Prostate gland (tissue), 2 donors: ENCODE data around the gene PKMYT1. TPM values are rescaled to one million over a fixed set of nuclear protein-coding genes. Genes with fewer than 3 reads are reported as not detected.

Experiments used
- DNase-seq: peaks from one replicate; pipeline ENCODE4 v3.0.0-alpha.2; 2019; ENCODE audit warnings: low spot score
- H3K27ac ChIP-seq, 2 donors: fragments of 200-600 bp; sonication (generic); 2 replicates each; pipeline ENCODE4 v1.5.1; 2017 to 2019
- H3K27me3 ChIP-seq: fragments of 200-600 bp; sonication (generic); replicated peaks from 2 replicates; pipeline ENCODE4 v1.5.1; 2019; ENCODE audit not compliant: insufficient read depth
- H3K36me3 ChIP-seq, 2 donors: fragments of 200-600 bp; sonication (generic); 1 replicate in 1 of 2; 2 replicates in 1 of 2; pipeline versions ENCODE4 v1.5.1 to v1.8.1; 2017 to 2019
- H3K4me1 ChIP-seq: fragments of 200-600 bp; sonication (generic); replicated peaks from 2 replicates; pipeline ENCODE4 v1.5.1; 2019
- H3K4me3 ChIP-seq, 2 donors: fragments of 200-600 bp; sonication (generic); 2 replicates each; pipeline ENCODE4 v1.5.1; 2017 to 2019
- H3K9me3 ChIP-seq: fragments of 200-600 bp; sonication (generic); 2 replicates; pipeline ENCODE4 v1.5.1; 2017
- POLR2A ChIP-seq: fragments of 450-650 bp; IDR thresholded peaks from one replicate; pipeline ENCODE4 v1.6.1; 2016; ENCODE audit warnings: antibody characterized with exemption, mild to moderate bottlenecking
- POLR2AphosphoS5 ChIP-seq: sonication (generic); formaldehyde crosslinking; IDR thresholded peaks from one replicate; pipeline ENCODE4 v1.6.1; 2017; ENCODE audit warnings: antibody characterized with exemption
- WGBS: methylation state at CpG from one replicate; pipeline ENCODE4 v1.1.5; 2018; 5-methylcytosine and 5-hydroxymethylcytosine counted together
- intact Hi-C: fragments of 100-400 bp; cut with DNase I; formaldehyde crosslinking; loops from one replicate; pipeline ENCODE4 v1.14.2; 2022
- total RNA-seq, 2 donors: library from RNA; depleted of rRNA; stranded (reverse); fragments of >200 nt; gene quantifications; one replicate each; pipeline ENCODE4 v1.1.0, GENCODE V29; 2016
- TF ChIP-seq, protein P1 (sequence below), 4 experiments: fragments of 200-600 bp in 2 of 4; fragments of 450-650 bp in 2 of 4; sonication (generic) in 2 of 4; IDR thresholded peaks; 1 replicate in 3 of 4; 2 replicates in 1 of 4; pipeline ENCODE4 v1.5.1; 2016 to 2019; ENCODE audit warnings: antibody characterized with exemption in 4 of 4, mild to moderate bottlenecking in 2 of 4, moderate library complexity in 2 of 4

PKMYT1 gene
- total RNA-seq, 2 donors from 2014 or later, result 4.1 to 25.5 TPM

DNA sequence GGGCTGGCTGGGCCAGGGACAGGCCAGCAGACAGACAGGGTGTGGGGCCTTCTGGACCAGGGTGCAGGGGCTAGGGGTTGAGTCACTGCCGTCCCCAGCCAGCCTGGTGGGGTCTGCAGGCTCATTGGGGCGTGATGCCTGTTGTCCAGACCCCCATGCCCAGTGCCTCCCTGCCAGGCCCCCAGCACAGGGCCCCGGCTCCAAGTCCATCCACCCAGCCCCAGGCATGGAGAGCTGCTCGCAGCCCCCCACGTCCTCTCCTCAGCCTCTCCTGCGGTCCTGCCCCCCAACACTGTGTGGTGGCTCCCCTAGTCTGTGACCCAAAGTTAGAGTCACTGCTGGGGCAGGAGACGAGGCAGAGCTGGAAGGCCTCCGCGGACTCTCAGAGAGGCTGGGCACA, 7.0 kb upstream of the PKMYT1 start:
- no peak for TF ChIP-seq POLR2AphosphoS5
- TF ChIP-seq, protein P1, sequence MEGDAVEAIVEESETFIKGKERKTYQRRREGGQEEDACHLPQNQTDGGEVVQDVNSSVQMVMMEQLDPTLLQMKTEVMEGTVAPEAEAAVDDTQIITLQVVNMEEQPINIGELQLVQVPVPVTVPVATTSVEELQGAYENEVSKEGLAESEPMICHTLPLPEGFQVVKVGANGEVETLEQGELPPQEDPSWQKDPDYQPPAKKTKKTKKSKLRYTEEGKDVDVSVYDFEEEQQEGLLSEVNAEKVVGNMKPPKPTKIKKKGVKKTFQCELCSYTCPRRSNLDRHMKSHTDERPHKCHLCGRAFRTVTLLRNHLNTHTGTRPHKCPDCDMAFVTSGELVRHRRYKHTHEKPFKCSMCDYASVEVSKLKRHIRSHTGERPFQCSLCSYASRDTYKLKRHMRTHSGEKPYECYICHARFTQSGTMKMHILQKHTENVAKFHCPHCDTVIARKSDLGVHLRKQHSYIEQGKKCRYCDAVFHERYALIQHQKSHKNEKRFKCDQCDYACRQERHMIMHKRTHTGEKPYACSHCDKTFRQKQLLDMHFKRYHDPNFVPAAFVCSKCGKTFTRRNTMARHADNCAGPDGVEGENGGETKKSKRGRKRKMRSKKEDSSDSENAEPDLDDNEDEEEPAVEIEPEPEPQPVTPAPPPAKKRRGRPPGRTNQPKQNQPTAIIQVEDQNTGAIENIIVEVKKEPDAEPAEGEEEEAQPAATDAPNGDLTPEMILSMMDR (IDR thresholded peaks at IDR 0.05), result no peak
- TF ChIP-seq POLR2A, result no peak
- 79% methylated on average over 9 of the region's 9 CpGs for WGBS
- DNase-seq, result no peak
- no peaks in the 10 kb centered on the region for H3K27me3 ChIP-seq
- intact Hi-C loops, result no loop called here
- no peak overlapping the region for H3K27ac ChIP-seq
- H3K9me3 ChIP-seq, result no peaks in the 10 kb centered on the region
- H3K36me3 ChIP-seq, result no peaks in the 10 kb centered on the region
- H3K4me3 ChIP-seq, result no peak overlapping the region
- no peaks in the 10 kb centered on the region for H3K4me1 ChIP-seq

DNA sequence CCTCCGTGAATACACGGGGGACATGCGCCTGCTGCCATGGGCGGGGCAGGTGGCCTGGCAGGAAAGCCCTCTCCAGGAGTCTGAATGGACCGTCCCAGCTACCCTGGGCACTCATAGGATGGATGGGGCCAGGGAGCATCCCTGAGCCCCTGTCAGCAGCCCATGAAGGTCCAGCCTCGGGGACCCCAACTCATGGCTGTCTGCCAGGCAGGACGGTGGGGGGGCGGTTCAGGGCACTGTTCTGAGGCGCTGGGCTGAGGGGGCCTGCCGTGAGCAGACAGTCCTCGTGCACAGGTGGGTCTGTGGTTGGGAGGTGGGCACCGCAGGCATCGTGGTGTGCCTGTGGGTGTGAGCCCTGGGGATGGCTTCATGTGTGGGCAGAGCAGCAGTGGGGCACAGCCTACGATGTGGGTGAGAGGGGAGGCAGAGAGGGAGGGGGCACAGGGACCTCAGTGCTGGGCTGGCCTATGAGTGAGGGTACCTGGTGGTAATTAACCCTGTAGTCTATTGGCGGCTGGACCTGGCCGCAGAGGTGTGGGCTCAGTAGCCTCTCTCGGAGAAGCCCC, 6.5 kb upstream of the PKMYT1 start:
- TF ChIP-seq POLR2A (no peak), POLR2AphosphoS5 (no peak)
- TF ChIP-seq, protein P1 (IDR thresholded peaks at IDR 0.05), result no peak

DNA sequence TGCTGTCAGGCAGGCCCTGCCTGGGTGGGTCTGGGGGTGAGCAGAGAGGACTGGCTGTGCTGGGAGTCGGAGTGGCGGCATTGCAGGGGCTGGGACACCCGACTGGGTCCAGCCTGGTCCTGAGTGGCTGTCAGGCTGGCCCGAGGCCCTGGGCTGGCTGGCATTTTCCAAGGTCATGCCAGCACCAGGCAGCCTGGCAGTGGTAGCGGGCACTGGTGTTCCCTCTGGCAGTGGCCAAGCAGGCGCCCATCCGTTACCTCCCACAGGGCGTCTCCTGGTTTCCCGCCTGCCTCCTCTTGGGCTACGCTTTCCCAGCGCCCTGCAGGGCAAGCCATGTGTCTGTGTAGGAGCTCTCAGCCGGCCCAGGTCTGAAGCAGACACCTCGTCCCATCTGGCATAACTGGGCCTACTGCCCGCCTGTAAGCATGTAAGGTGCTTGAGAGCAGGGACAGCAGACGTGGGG, 5.7 kb upstream of the PKMYT1 start:
- H3K4me3 ChIP-seq, result no peak overlapping the region
- H3K36me3 ChIP-seq, result no peaks in the 10 kb centered on the region
- no peaks in the 10 kb centered on the region for H3K4me1 ChIP-seq
- H3K27me3 ChIP-seq, result no peaks in the 10 kb centered on the region
- no peak for TF ChIP-seq POLR2A
- TF ChIP-seq, protein P1 (IDR thresholded peaks at IDR 0.05), result no peak
- TF ChIP-seq POLR2AphosphoS5, result no peak
- intact Hi-C loops, result no loop called here
- no peak overlapping the region for H3K27ac ChIP-seq
- no peaks in the 10 kb centered on the region for H3K9me3 ChIP-seq
- DNase-seq, result no peak
- 65% methylated on average over 13 of the region's 15 CpGs for WGBS

More for the DNA sequence above, 6.5 kb upstream of the PKMYT1 start:
- Histone ChIP-seq H3K4me3 (no peak overlapping the region), H3K36me3 (no peaks in the 10 kb centered on the region), H3K27ac (no peak overlapping the region), H3K4me1 (no peaks in the 10 kb centered on the region), H3K27me3 (no peaks in the 10 kb centered on the region), H3K9me3 (no peaks in the 10 kb centered on the region)
- no peak for DNase-seq
- WGBS, result 82% methylated on average over 13 of the region's 17 CpGs
- intact Hi-C loops, result no loop called here

DNA sequence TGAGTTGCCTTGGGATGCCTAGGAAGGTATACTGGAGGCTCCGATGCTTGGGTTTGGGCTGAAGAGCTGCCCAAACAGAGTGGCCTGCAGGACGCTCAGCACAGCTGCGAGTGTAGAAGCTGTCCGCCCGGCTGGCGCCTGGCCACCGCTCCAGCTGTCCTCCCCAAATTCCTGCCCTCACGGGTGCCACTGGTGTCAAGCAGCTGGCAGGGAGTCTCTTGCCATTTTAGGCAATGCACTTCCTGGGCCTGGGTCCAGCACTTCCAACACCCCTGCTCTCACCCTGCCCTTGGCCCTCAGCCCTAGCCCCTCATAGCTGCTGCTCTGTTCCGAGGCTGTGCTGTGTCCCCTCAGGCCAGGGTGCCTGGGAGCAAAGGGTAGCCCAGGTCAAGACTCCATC, 5.2 kb upstream of the PKMYT1 start:
- H3K9me3 ChIP-seq, result no peaks in the 10 kb centered on the region
- H3K4me1 ChIP-seq, result no peaks in the 10 kb centered on the region
- TF ChIP-seq, protein P1 (IDR thresholded peaks at IDR 0.05), result no peak
- TF ChIP-seq POLR2A (no peak), POLR2AphosphoS5 (no peak)
- no peaks in the 10 kb centered on the region for H3K27me3 ChIP-seq
- intact Hi-C loops, result no loop called here
- WGBS, result 38% methylated on average over 9 of the region's 9 CpGs
- H3K4me3 ChIP-seq, result no peak overlapping the region
- no peak for DNase-seq
- no peaks in the 10 kb centered on the region for H3K36me3 ChIP-seq
- H3K27ac ChIP-seq, result no peak overlapping the region

DNA sequence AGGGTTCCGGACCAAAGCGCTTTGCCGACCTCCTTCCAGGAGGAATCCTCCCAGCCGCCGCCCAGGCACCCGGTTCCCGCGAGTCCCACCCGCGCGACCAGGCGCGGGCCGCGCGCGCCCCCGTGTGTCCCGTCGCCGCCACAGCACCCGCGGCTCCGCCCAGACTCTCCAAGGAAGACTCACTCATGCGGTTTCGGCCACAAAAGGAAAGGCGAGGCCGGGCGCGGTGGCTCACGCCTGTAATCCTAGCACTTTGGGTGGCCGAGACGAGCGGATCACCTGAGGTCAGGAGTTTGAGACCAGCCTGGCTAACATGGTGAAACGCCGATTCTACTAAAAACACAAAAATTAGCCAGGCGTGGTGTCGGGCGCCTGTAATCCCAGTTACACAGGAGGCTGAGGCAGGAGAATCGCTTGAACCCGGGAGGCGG, 3.5 kb upstream of the PKMYT1 start:
- no peak overlapping the region for H3K4me3 ChIP-seq
- 12% methylated on average over 42 of the region's 42 CpGs for WGBS

More for the DNA sequence above, 3.5 kb upstream of the PKMYT1 start:
- Histone ChIP-seq H3K9me3 (no peaks in the 10 kb centered on the region), H3K36me3 (no peaks in the 10 kb centered on the region), H3K27me3 (no peaks in the 10 kb centered on the region), H3K4me1 (peaks cover 7% of the 10 kb centered on the region), H3K27ac (no peak overlapping the region)
- TF ChIP-seq POLR2AphosphoS5, result no peak
- TF ChIP-seq, protein P1 (IDR thresholded peaks at IDR 0.05), result peak; percentile 71 to 95 (median 88)
- intact Hi-C loops, result no loop called here
- peak; percentile 64 for DNase-seq
